Mesodermal cell (in vitro differentiated cells): ENCODE results near the gene PSMD11. TPM values are rescaled to one million over a fixed set of nuclear protein-coding genes. Genes with fewer than 3 reads are reported as not detected.
"Not testable (repeated sequence)": the region's sequence is repeated elsewhere in the genome, so short reads cannot be mapped to it uniquely, and the experiment has no call there.

ENCODE experiments used
- H3K27ac ChIP-seq: 2 replicates; pipeline ENCODE4 v1.7.0; 2013; ENCODE audit warnings: mild to moderate bottlenecking, low read depth, low read length, moderate library complexity; ENCODE audit not compliant: severe bottlenecking
- H3K36me3 ChIP-seq: 2 replicates; pipeline ENCODE4 v1.7.1; 2013; ENCODE audit warnings: mild to moderate bottlenecking, low read length, moderate library complexity; ENCODE audit not compliant: control insufficient read depth, insufficient read depth
- H3K4me1 ChIP-seq: one replicate; pipeline ENCODE4 v1.7.1; 2013; ENCODE audit warnings: mild to moderate bottlenecking, low read length; ENCODE audit not compliant: insufficient read depth, control insufficient read depth, poor library complexity, severe bottlenecking
- H3K4me3 ChIP-seq: 2 replicates; pipeline ENCODE4 v1.7.0; 2013; ENCODE audit warnings: low read length, control low read depth, mild to moderate bottlenecking; ENCODE audit not compliant: insufficient read depth, poor library complexity, severe bottlenecking; ENCODE audit errors: extremely low read depth
- H3K9me3 ChIP-seq: 2 replicates; pipeline ENCODE4 v1.7.1; 2013; ENCODE audit warnings: mild to moderate bottlenecking, low read length, moderate library complexity; ENCODE audit not compliant: control insufficient read depth
- WGBS, 2 experiments: methylation state at CpG; one replicate each; pipeline ENCODE4 v1.1.5; 2013; ENCODE audit warnings: missing lambda C conversion rate in 2 of 2; ENCODE audit not compliant: insufficient coverage in 2 of 2; 5-methylcytosine and 5-hydroxymethylcytosine counted together
- polyA plus RNA-seq, 2 experiments: library from polyadenylated mRNA; stranded (reverse); fragments of 50-300 nt; gene quantifications; one replicate each; pipeline ENCODE4 v1.2.3, GENCODE V29; 2013

The PSMD11 gene
- 87.2 TPM for polyA plus RNA-seq (2013, experiment 1 of 2)
- 87.4 TPM for polyA plus RNA-seq (2013, experiment 2 of 2)

GRCh38 chr17:32444301-32445073 lies at the start of gene PSMD11:
Gene PSMD11, plus strand, starts transcription at chr17:32444510. Its CDS starts 14 bp downstream, at chr17:32444524.
- H3K4me3 ChIP-seq: peak within 1 kb of the TSS; percentile 96
- 0 to 1% methylated on average over 40 to 49 of the region's 74 CpGs for WGBS, 2 experiments

GRCh38 chr17:32396343-32396742 lies 48.0 kb upstream of the PSMD11 start:
- no peak overlapping the region for H3K27ac ChIP-seq
- no peak overlapping the region for H3K4me3 ChIP-seq
- peaks cover 8% of the 10 kb centered on the region for H3K36me3 ChIP-seq
- 94% methylated on average over 3 of the region's 5 CpGs; no CpG with 5 or more reads in 1 of the 2 experiments for WGBS, 2 experiments
- H3K4me1 ChIP-seq: no peaks in the 10 kb centered on the region
- no peaks in the 10 kb centered on the region for H3K9me3 ChIP-seq

More at GRCh38 chr17:32444301-32445073, at the start of gene PSMD11:
- Histone ChIP-seq H3K27ac (peak within 1 kb of the TSS; percentile 95), H3K4me1 (peaks cover 5% of the 10 kb centered on the region), H3K36me3 (peaks cover 29% of the 10 kb centered on the region), H3K9me3 (peaks cover 3% of the 10 kb centered on the region)

- H3K4me3 ChIP-seq: no peak overlapping the region
- no peaks in the 10 kb centered on the region for H3K9me3 ChIP-seq
- no peak overlapping the region for H3K27ac ChIP-seq
- H3K4me1 ChIP-seq: no peaks in the 10 kb centered on the region
- no peaks in the 10 kb centered on the region for H3K36me3 ChIP-seq
These were observed 45.4 kb upstream of the PSMD11 start for GRCh38 chr17:32398946-32399345.

DNA sequence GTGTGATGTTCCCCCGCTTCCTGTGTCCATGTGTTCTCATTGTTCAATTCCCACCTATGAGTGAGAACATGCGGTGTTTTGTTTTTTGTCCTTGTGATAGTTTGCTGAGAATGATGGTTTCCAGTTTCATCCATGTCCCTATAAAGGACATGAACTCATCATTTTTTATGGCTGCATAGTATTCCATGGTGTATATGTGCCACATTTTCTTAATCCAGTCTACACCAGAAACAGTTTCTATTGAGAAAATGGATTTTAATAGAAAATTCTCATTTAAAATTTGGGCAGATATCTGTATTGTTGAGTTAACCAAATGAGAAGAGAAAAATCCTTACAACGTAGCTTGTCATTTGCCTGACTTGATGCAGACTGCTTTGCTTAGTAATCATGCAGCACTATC lies 34.2 kb upstream of the PSMD11 start:
- not testable (repeated sequence) for H3K27ac ChIP-seq, H3K36me3 ChIP-seq, H3K4me1 ChIP-seq, H3K9me3 ChIP-seq, H3K4me3 ChIP-seq
- WGBS, 2 experiments: 100% methylated on average over 1 of the region's 3 CpGs

GRCh38 chr17:32426894-32427293 lies 17.4 kb upstream of the PSMD11 start:
- Histone ChIP-seq H3K36me3 (no peaks in the 10 kb centered on the region), H3K4me3 (no peak overlapping the region), H3K27ac (no peak overlapping the region), H3K4me1 (no peaks in the 10 kb centered on the region), H3K9me3 (peaks cover 20% of the 10 kb centered on the region)
- WGBS, 2 experiments: 90 to 94% methylated on average over 2 of the region's 4 CpGs

DNA sequence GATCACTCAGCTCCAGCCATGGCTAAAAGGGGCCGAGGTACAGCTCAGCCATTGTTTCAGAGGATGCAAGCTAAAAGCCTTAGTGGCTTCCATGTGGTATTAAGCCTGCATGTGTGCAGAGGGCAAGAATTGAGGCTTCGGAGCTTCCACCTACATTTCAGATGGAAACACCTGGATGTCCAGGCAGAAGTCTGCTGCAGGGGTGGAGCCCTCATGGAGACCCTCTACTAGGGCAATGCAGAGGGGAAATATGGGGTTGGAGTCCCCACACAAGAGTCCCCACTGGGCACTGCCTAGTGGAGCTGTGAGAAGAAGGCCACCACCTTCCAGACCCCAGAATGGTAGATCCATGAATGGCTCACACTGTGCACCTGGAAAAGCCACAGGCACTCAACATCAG lies 14.7 kb upstream of the PSMD11 start:
- Histone ChIP-seq H3K4me3 (no peak overlapping the region), H3K27ac (no peak overlapping the region), H3K4me1 (peaks cover under 1% of the 10 kb centered on the region), H3K9me3 (peaks cover 20% of the 10 kb centered on the region), H3K36me3 (no peaks in the 10 kb centered on the region)
- WGBS, 2 experiments: 94 to 96% methylated on average over 2 of the region's 2 CpGs

DNA sequence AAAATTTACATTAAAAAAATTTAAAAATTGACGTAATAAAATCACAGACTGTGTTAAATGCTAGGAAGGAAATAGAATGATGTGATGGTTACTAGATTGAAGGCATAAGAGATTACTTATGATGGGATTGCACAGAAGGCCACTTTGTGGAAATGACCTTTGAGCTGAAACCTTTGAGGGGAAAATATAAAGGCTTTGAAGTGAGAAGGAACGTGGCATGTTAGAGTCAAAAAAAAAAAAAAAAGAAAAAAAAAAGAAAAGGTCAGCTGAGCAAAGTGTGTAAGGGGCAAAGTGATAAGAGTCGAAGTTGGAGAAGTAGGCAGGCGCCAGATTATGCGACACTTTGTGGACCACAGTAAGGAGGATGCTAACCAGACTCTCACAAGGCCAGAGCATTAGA lies 3.6 kb upstream of the PSMD11 start:
- H3K27ac ChIP-seq: no peak overlapping the region
- H3K4me1 ChIP-seq: no peaks in the 10 kb centered on the region
- no peak overlapping the region for H3K4me3 ChIP-seq
- no peaks in the 10 kb centered on the region for H3K36me3 ChIP-seq
- peaks cover 6% of the 10 kb centered on the region for H3K9me3 ChIP-seq
- WGBS, 2 experiments: 84 to 92% methylated on average over 4 to 5 of the region's 5 CpGs

DNA sequence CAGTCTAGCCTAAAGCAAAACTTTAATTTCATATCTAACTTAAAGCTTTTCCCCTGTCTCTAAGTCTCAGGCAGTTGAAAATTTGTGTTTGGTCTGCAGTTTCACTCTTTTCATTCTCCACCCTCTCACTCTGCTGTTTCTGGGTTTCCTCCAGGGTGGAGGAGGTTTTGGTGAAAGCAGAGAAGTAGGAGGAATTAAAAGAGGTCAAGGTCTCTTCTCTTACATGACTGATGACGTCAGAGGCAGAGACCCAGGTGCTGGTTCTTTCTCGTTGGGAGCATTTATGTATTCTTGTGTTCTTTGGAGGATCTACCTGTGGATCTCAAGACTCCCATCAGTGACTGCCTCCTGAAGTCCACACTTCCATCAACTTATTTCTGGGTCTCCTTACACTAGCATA lies 2.4 kb upstream of the PSMD11 start:
- H3K4me3 ChIP-seq: no peak overlapping the region
- H3K36me3 ChIP-seq: peaks cover 3% of the 10 kb centered on the region
- H3K9me3 ChIP-seq: peaks cover 3% of the 10 kb centered on the region
- peaks cover 5% of the 10 kb centered on the region for H3K4me1 ChIP-seq
- 69% methylated on average over 2 of the region's 2 CpGs; no CpG with 5 or more reads in 1 of the 2 experiments for WGBS, 2 experiments
- no peak overlapping the region for H3K27ac ChIP-seq

- WGBS, 2 experiments: 33 to 39% methylated on average over 25 of the region's 29 CpGs
- H3K36me3 ChIP-seq: peaks cover 22% of the 10 kb centered on the region
- peaks cover 5% of the 10 kb centered on the region for H3K4me1 ChIP-seq
- H3K9me3 ChIP-seq: peaks cover 3% of the 10 kb centered on the region
- H3K4me3 ChIP-seq: peak overlapping the region; percentile 96
- no peak overlapping the region for H3K27ac ChIP-seq
These were observed 446 bp upstream of the PSMD11 start for GRCh38 chr17:32443827-32444300.

DNA sequence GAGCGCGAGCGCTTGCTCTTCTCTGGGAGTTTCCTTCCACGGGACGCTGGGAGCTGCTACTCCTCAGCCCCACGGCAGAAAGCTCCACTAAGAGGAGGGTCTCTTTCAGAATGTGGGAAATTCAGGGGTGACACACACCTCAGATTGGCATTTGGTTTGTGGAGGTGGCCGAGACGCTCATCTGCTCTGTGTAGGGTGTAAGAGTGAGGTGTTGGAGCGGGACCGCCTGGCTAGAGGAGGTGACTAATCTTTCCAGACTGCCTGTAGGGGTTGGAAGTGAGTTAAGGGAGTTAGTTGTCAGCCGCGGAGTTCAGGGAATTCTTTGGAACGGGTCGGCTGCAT lies 735 bp downstream of the PSMD11 start:
- Histone ChIP-seq H3K27ac (peak overlapping the region; percentile 95), H3K36me3 (peaks cover 34% of the 10 kb centered on the region), H3K4me1 (peaks cover 5% of the 10 kb centered on the region), H3K4me3 (peak overlapping the region; percentile 96), H3K9me3 (peaks cover 3% of the 10 kb centered on the region)
- WGBS, 2 experiments: 0 to 1% methylated on average over 7 to 9 of the region's 14 CpGs

GRCh38 chr17:32445497-32445896 lies 1.2 kb downstream of the PSMD11 start:
- 13 to 23% methylated on average over 3 to 4 of the region's 6 CpGs for WGBS, 2 experiments

More at GRCh38 chr17:32445497-32445896, 1.2 kb downstream of the PSMD11 start:
- Histone ChIP-seq H3K9me3 (peaks cover 3% of the 10 kb centered on the region), H3K36me3 (peaks cover 37% of the 10 kb centered on the region), H3K27ac (peak overlapping the region; percentile 95), H3K4me3 (peak overlapping the region; percentile 96), H3K4me1 (peaks cover 5% of the 10 kb centered on the region)
